IMR-90 (cell line): ENCODE measurements around the gene SEC16A.

Source experiments
- CHD1 ChIP-seq: IDR thresholded peaks from 2 replicates; pipeline ENCODE4 v1.6.1; 2012; ENCODE audit warnings: low read depth, low read length, improper control_type of control experiment
- CTCF ChIP-seq: conservative IDR thresholded peaks from 2 replicates; pipeline ENCODE4 v1.5.1; 2012; ENCODE audit warnings: mild to moderate bottlenecking, low read depth, low read length, improper control_type of control experiment
- ELK1 ChIP-seq: fragments of 150-350 bp; IDR thresholded peaks from 2 replicates; pipeline ENCODE4 v1.6.1; 2016; ENCODE audit warnings: low read depth, mild to moderate bottlenecking, low read length, moderate library complexity, borderline replicate concordance
- MAFK ChIP-seq: IDR thresholded peaks from 2 replicates; pipeline ENCODE4 v1.6.1; 2012; ENCODE audit warnings: low read depth, low read length, improper control_type of control experiment
- MXI1 ChIP-seq: IDR thresholded peaks from 2 replicates; pipeline ENCODE4 v1.6.1; 2012; ENCODE audit warnings: low read depth, mild to moderate bottlenecking, low read length, moderate library complexity, borderline replicate concordance
- POLR2A ChIP-seq: IDR thresholded peaks from 2 replicates; pipeline ENCODE4 v1.6.1; 2012; ENCODE audit warnings: mild to moderate bottlenecking, low read depth, low read length
- RAD21 ChIP-seq: IDR thresholded peaks from 2 replicates; pipeline ENCODE4 v1.6.1; 2012; ENCODE audit warnings: low read length, improper control_type of control experiment
- RCOR1 ChIP-seq: IDR thresholded peaks from 2 replicates; pipeline ENCODE4 v1.6.1; 2012; ENCODE audit warnings: mild to moderate bottlenecking, low read length, improper control_type of control experiment; ENCODE audit not compliant: insufficient replicate concordance
- RFX5 ChIP-seq: IDR thresholded peaks from 2 replicates; pipeline ENCODE4 v1.8.0; 2012; ENCODE audit warnings: low read depth, mild to moderate bottlenecking, low read length, moderate library complexity
- SMC3 ChIP-seq: fragments of 150-350 bp; IDR thresholded peaks from 2 replicates; pipeline ENCODE4 v1.6.1; 2016; ENCODE audit warnings: low read depth, mild to moderate bottlenecking, antibody characterized with exemption, low read length, moderate library complexity
- USF2 ChIP-seq: fragments of 150-350 bp; IDR thresholded peaks from 2 replicates; pipeline ENCODE4 v1.6.1; 2017; ENCODE audit warnings: mild to moderate bottlenecking, antibody characterized with exemption, low read length, low read depth

GRCh38 chr9:136459425-136459824 is 23.4 kb downstream of the SEC16A start:
- TF ChIP-seq CTCF (no peak), POLR2A (no peak), SMC3 (no peak), RAD21 (no peak), MAFK (no peak), USF2 (no peak), MXI1 (no peak), RFX5 (no peak), CHD1 (no peak), RCOR1 (no peak), ELK1 (no peak)
